Liver (tissue), 9 donors: Measurements from ENCODE around the gene RECK. TPM values are rescaled to one million over a fixed set of nuclear protein-coding genes. Genes with fewer than 3 reads are reported as not detected.

Experiments used
- DNase-seq: peaks from one replicate; pipeline ENCODE4 v3.0.0-alpha.2; 2017; ENCODE audit warnings: low spot score
- H3K27ac ChIP-seq, 2 donors: one replicate each; pipeline ENCODE4 v1.7.0; 2013; ENCODE audit warnings: inconsistent platforms in 2 of 2, low read length in 2 of 2, control low read depth in 1 of 2, low read depth in 1 of 2, mild to moderate bottlenecking in 1 of 2
- H3K27me3 ChIP-seq, 4 donors: one replicate each; pipeline versions ENCODE4 v1.6.1 to v1.7.0; 2013; ENCODE audit warnings: low read length in 3 of 4, inconsistent platforms in 1 of 4, mild to moderate bottlenecking in 1 of 4, moderate library complexity in 1 of 4; ENCODE audit not compliant: control insufficient read depth in 4 of 4, insufficient read depth in 4 of 4
- H3K36me3 ChIP-seq, 4 donors: one replicate each; pipeline versions ENCODE4 v1.6.1 to v1.7.0; 2013; ENCODE audit warnings: low read length in 3 of 4, mild to moderate bottlenecking in 3 of 4, low read depth in 1 of 4, moderate library complexity in 1 of 4; ENCODE audit not compliant: control insufficient read depth in 4 of 4, insufficient read depth in 3 of 4
- H3K4me1 ChIP-seq, 4 donors: one replicate each; pipeline versions ENCODE4 v1.6.1 to v1.7.0; 2013; ENCODE audit warnings: low read length in 3 of 4, mild to moderate bottlenecking in 3 of 4, moderate library complexity in 1 of 4; ENCODE audit not compliant: control insufficient read depth in 4 of 4, insufficient read depth in 4 of 4
- H3K4me3 ChIP-seq, 3 donors: one replicate each; pipeline versions ENCODE4 v1.6.1 to v1.7.0; 2013; ENCODE audit warnings: low read length in 3 of 3, control low read depth in 1 of 3, low read depth in 1 of 3, mild to moderate bottlenecking in 1 of 3
- H3K9ac ChIP-seq, 2 donors: one replicate each; pipeline ENCODE4 v1.7.0; 2013; ENCODE audit warnings: low read length in 2 of 2, mild to moderate bottlenecking in 2 of 2, moderate library complexity in 2 of 2, control low read depth in 1 of 2, low read depth in 1 of 2
- H3K9me3 ChIP-seq, 4 donors: one replicate each; pipeline versions ENCODE4 v1.6.1 to v1.7.0; 2013; ENCODE audit warnings: low read length in 3 of 4; ENCODE audit not compliant: control insufficient read depth in 4 of 4
- ATF3 ChIP-seq: IDR thresholded peaks from 2 replicates; pipeline ENCODE4 v1.6.1; 2016; ENCODE audit warnings: antibody characterized with exemption
- EGR1 ChIP-seq, 2 donors: IDR thresholded peaks; 2 replicates each; pipeline ENCODE4 v1.6.1; 2016 to 2018; ENCODE audit warnings: antibody characterized with exemption in 2 of 2, low read depth in 2 of 2
- FOXA1 ChIP-seq: IDR thresholded peaks from 2 replicates; pipeline ENCODE4 v1.6.1; 2016; ENCODE audit warnings: antibody characterized with exemption
- FOXA2 ChIP-seq: IDR thresholded peaks from 2 replicates; pipeline ENCODE4 v1.6.1; 2016; ENCODE audit warnings: antibody characterized with exemption
- GABPA ChIP-seq, 2 donors: IDR thresholded peaks in 1 of 2; conservative IDR thresholded peaks in 1 of 2; 2 replicates each; pipeline ENCODE4 v1.6.1; 2016; ENCODE audit warnings: antibody characterized with exemption in 2 of 2, mild to moderate bottlenecking in 1 of 2, moderate library complexity in 1 of 2
- HNF4A ChIP-seq, 2 donors: conservative IDR thresholded peaks; 2 replicates each; pipeline ENCODE4 v1.6.1; 2016; ENCODE audit warnings: antibody characterized with exemption in 2 of 2, mild to moderate bottlenecking in 2 of 2
- HNF4G ChIP-seq: IDR thresholded peaks from 2 replicates; pipeline ENCODE4 v1.6.1; 2016; ENCODE audit warnings: antibody characterized with exemption
- JUND ChIP-seq, 2 donors: IDR thresholded peaks; 2 replicates each; pipeline ENCODE4 v1.6.1; 2016; ENCODE audit warnings: antibody characterized with exemption in 2 of 2
- NR2F2 ChIP-seq: IDR thresholded peaks from 2 replicates; pipeline ENCODE4 v1.6.1; 2016; ENCODE audit warnings: antibody characterized with exemption
- RAD21 ChIP-seq, 2 donors: IDR thresholded peaks; 2 replicates each; pipeline ENCODE4 v1.6.1; 2016; ENCODE audit warnings: antibody characterized with exemption in 2 of 2, mild to moderate bottlenecking in 2 of 2
- RXRA ChIP-seq, 2 donors: IDR thresholded peaks; 2 replicates each; pipeline ENCODE4 v1.6.1; 2017 to 2018; ENCODE audit warnings: antibody characterized with exemption in 2 of 2, mild to moderate bottlenecking in 1 of 2
- SP1 ChIP-seq: IDR thresholded peaks from 2 replicates; pipeline ENCODE4 v1.6.1; 2018; ENCODE audit warnings: antibody characterized with exemption, mild to moderate bottlenecking
- TAF1 ChIP-seq: conservative IDR thresholded peaks from 2 replicates; pipeline ENCODE4 v1.6.1; 2016; ENCODE audit warnings: antibody characterized with exemption, mild to moderate bottlenecking
- YY1 ChIP-seq: IDR thresholded peaks from 2 replicates; pipeline ENCODE4 v1.6.1; 2016; ENCODE audit warnings: antibody characterized with exemption, mild to moderate bottlenecking
- ZBTB33 ChIP-seq: IDR thresholded peaks from 2 replicates; pipeline ENCODE4 v1.6.1; 2016; ENCODE audit warnings: antibody characterized with exemption
- whole genome bisulfite sequencing: extraction: QIAGEN DNeasy Blood & Tissue Kit; methylation state at CpG from one replicate; pipeline ENCODE4 v1.1.7; 2013; 5-methylcytosine and 5-hydroxymethylcytosine counted together
- polyA plus RNA-seq, 2 donors: library from polyadenylated mRNA; stranded (reverse) in 1 of 2; unstranded in 1 of 2; fragments of 200-250 nt in 1 of 2; fragments of >200 nt in 1 of 2; fragmentation: Nextera tagmentation in 1 of 2; extraction: Ambion mirVana in 1 of 2; gene quantifications; one replicate each; pipeline versions ENCODE4 v1.2.1 to v1.2.3, GENCODE V29; 2013 to 2015
- total RNA-seq, 2 donors: library from RNA; depleted of rRNA; stranded (reverse); fragments of >200 nt; gene quantifications; one replicate each; pipeline ENCODE4 v1.2.3, GENCODE V29; 2014
- TF ChIP-seq, protein P1 (sequence below): IDR thresholded peaks from 2 replicates; pipeline ENCODE4 v1.6.1; 2016; ENCODE audit warnings: antibody characterized with exemption
- TF ChIP-seq, protein P2 (sequence below): IDR thresholded peaks from 2 replicates; pipeline ENCODE4 v1.6.1; 2016; ENCODE audit warnings: antibody characterized with exemption, mild to moderate bottlenecking
- TF ChIP-seq, protein P3 (sequence below): fragments of 150-350 bp; IDR thresholded peaks from 2 replicates; pipeline ENCODE4 v1.5.1; 2017; ENCODE audit warnings: improper control_type of control experiment, low read depth, low read length; ENCODE audit not compliant: missing input control
- donor health status: healthy.
- donor health status: healthy.
- donor health status: healthy.
- donor health status: healthy.
- donor health status: healthy.

Gene RECK
- total and polyA plus RNA-seq, 4 donors, result 2.1 to 3.5 (median 2.3) TPM

DNA sequence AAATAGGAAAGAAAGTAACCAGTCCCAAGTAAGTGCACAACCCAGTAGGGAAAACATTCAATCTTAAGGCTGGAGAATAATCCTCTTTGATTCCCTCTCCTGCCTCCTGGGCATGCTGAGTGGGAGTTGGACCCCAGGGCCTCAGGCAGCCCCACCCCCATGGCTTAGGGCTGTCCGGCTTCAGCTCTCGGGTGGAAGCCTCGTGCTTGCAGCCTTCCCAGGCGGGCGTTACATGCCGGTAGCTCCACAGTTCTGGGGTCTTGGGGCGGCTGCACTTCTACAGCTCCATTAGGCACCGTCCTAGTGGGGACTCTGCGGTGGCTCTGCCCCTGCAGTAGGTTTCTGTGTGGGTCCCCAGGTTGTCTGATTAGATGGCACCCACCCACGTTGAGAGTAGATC lies 109.9 kb downstream of the RECK start:
- DNase-seq, result no peak
- 93% methylated on average over 10 of the region's 10 CpGs for WGBS
- no peak overlapping the region for H3K27ac ChIP-seq
- peaks cover 0 to 18% (median 8%) of the 10 kb centered on the region in 4 donors for H3K4me1 ChIP-seq
- H3K36me3 ChIP-seq, result no peaks in the 10 kb centered on the region
- H3K27me3 ChIP-seq, result no peaks in the 10 kb centered on the region
- no peak overlapping the region for H3K9ac ChIP-seq
- H3K4me3 ChIP-seq, result no peak overlapping the region
- TF ChIP-seq JUND (IDR thresholded peaks at IDR 0.05) (no peak), ATF3 (no peak), HNF4A (conservative IDR thresholded peaks at IDR 0.05) (no peak), SP1 (no peak), GABPA (IDR thresholded peaks at IDR 0.05 in 1 of 2, conservative IDR thresholded peaks at IDR 0.05 in 1 of 2) (no peak), YY1 (no peak), ZBTB33 (no peak), FOXA1 (no peak), RXRA (IDR thresholded peaks at IDR 0.05) (no peak), EGR1 (IDR thresholded peaks at IDR 0.05; ENCODE audit: low read depth in 2 of 2) (no peak), HNF4G (no peak), TAF1 (no peak), RAD21 (IDR thresholded peaks at IDR 0.05) (no peak), NR2F2 (no peak), FOXA2 (no peak)
- TF ChIP-seq, protein P1, sequence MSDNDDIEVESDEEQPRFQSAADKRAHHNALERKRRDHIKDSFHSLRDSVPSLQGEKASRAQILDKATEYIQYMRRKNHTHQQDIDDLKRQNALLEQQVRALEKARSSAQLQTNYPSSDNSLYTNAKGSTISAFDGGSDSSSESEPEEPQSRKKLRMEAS, result no peak
- TF ChIP-seq, protein P2, sequence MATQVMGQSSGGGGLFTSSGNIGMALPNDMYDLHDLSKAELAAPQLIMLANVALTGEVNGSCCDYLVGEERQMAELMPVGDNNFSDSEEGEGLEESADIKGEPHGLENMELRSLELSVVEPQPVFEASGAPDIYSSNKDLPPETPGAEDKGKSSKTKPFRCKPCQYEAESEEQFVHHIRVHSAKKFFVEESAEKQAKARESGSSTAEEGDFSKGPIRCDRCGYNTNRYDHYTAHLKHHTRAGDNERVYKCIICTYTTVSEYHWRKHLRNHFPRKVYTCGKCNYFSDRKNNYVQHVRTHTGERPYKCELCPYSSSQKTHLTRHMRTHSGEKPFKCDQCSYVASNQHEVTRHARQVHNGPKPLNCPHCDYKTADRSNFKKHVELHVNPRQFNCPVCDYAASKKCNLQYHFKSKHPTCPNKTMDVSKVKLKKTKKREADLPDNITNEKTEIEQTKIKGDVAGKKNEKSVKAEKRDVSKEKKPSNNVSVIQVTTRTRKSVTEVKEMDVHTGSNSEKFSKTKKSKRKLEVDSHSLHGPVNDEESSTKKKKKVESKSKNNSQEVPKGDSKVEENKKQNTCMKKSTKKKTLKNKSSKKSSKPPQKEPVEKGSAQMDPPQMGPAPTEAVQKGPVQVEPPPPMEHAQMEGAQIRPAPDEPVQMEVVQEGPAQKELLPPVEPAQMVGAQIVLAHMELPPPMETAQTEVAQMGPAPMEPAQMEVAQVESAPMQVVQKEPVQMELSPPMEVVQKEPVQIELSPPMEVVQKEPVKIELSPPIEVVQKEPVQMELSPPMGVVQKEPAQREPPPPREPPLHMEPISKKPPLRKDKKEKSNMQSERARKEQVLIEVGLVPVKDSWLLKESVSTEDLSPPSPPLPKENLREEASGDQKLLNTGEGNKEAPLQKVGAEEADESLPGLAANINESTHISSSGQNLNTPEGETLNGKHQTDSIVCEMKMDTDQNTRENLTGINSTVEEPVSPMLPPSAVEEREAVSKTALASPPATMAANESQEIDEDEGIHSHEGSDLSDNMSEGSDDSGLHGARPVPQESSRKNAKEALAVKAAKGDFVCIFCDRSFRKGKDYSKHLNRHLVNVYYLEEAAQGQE, result no peak
- TF ChIP-seq, protein P3, sequence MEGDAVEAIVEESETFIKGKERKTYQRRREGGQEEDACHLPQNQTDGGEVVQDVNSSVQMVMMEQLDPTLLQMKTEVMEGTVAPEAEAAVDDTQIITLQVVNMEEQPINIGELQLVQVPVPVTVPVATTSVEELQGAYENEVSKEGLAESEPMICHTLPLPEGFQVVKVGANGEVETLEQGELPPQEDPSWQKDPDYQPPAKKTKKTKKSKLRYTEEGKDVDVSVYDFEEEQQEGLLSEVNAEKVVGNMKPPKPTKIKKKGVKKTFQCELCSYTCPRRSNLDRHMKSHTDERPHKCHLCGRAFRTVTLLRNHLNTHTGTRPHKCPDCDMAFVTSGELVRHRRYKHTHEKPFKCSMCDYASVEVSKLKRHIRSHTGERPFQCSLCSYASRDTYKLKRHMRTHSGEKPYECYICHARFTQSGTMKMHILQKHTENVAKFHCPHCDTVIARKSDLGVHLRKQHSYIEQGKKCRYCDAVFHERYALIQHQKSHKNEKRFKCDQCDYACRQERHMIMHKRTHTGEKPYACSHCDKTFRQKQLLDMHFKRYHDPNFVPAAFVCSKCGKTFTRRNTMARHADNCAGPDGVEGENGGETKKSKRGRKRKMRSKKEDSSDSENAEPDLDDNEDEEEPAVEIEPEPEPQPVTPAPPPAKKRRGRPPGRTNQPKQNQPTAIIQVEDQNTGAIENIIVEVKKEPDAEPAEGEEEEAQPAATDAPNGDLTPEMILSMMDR, result no peak
- H3K9me3 ChIP-seq, result peaks cover 0 to 6% (median 3%) of the 10 kb centered on the region in 4 donors
